NCI-H2227 treated with DMSO at 0.1 percent for 48 hours (cell line): Measurements from ENCODE around the gene KCNJ15.

Experiments
- DNase-seq: peaks from one replicate; lab custom pipeline; 2025; lab: John Stamatoyannopoulos, UW

Gene KCNJ15

DNA sequence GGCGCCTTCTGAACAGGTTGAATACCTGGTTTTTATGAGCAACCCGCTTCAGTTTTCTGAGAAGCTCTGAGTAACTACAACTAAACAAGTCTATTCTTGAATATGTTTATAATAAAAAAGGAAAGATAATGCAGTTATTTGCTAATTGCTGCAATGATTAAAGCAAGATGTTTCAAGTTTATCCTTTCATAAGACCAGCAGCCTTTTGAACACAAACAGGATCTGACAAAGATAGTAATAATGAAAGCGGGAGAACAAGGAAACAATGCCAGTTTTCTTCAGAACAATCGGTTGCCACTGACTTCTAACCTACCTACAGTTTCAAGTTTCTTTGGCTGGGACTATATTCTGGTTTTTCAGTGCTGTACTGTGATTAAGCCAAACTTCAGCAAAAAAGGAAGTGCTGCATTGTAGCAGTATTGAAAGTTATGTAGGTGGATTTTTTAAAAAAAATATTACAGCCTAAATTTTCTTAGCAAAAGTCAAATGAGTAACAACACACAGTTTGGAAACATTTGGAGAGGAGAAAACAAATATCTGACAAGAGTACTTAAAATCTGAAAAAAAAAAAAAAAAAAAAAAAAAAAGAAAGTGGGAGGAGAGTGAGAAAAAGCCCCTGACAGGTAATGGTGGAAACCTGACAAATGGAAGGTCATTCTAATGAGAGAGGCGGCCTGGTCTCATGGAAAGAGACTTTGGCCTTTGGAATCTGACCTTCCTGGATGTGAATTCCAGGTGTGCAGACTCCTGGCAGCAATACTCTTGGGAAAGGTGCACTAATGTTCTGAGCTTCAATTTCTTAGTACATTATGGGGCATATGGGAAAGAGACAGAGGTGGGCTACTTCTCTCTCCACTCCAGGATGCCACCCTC lies 11.4 kb downstream of the KCNJ15 start:
- DNase-seq = no peak

DNA sequence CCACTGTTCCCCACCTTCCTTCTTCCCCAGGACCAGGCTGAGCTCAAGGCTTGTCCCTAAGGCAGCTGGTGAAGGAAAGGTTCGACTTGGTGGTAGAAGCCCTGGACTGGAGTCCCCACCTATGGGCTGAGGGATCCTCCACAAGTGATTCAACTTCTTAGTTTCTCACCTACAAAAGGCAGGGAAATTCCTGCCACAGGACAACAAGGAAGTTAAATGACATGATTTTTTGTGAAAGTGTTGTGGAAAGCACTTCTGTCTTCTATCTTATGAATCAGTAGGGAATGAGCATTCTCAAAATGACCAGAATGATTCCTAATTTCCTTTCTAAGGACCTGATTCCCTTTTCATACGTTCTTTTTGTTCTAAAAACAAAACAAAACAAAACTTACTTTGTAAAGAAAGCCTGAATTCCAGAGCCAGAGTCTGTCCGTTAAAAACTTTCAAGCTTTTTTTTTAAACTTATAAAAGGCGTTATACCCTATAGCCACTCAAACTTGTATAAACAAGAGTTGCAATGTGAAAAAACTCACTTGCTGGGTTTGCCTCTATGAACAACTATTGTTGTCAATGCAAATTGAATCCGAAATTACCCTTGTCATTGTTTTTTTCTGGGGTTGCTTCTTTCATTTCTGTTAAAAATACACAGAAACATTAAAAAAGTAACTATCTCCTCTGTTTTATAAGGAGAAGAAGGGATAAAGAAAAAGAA lies 12.2 kb downstream of the KCNJ15 start:
- DNase-seq = no peak

DNA sequence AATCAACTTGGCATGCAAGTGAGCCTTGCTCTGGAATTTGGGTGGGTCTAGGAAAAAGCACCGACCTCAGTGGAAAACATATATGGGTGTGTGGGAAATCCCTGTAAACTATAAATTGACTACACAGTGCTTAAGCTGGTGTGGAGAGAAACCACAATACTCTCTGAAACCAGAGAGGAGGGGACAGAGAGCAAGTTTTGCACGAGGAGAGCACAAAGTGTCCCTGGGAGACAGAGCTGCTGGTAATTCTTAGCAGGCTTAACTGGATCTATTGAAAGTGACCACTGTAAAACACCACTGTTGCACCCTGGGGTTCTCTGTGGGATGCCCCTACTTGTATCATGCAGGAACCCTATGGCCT lies 12.8 kb downstream of the KCNJ15 start:
- DNase-seq = no peak

DNA sequence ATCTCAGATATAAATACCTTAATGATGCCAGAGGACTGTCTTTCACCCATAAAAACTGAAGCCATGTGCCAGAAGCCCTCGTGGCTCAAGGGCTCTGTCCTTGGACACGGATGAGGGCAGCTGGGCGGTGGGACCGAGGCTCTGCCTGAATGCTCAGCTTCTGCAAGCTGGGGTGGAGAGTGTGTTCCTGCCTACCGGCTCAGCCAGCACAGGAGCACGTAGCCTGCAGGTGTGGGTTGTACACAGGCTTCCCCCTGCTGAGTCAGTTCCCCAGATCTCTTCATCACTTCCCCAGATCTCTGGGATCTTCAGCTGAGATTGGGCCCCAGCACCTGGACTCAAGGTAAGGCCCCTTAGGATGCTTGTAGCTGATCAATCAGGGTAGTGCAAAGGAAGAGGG lies 15.4 kb downstream of the KCNJ15 start:
- DNase-seq = no peak

DNA sequence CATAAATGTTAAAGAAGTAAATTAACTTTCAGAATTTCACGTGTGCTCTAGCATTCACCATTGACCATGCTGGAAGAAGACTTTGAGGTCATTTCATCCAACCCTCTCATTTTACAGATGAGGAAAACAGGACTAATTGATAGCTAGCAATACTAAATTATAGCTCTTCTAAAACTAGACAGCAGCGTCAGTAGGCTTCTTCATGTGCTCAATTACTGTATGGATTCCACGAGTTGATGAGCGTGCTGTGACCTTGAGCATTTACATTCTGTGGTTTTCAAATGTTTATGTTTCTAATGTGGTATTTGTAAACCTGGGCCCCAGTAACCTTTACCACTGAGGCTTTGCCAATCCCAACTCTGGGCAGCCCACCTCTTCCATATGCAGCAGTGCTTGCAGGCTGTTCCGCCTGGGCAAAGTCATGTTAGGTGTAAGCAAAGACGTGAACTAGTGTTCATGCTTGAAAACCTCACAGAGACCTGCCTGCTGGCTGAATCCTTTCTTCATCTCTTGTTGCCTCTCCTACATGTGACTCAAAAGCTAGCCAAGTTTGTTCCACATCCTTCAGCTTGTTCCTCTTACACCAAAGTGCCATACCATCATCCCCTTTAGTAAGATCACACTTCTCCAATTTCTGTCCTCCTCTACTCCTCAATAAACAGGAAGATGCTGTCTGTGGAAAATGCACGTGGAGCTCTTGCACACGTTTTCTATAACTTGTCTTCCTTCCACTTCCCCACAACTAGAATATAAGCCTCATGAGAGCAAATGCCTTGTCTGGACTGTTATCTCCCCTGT lies 17.2 kb downstream of the KCNJ15 start:
- no peak for DNase-seq

DNA sequence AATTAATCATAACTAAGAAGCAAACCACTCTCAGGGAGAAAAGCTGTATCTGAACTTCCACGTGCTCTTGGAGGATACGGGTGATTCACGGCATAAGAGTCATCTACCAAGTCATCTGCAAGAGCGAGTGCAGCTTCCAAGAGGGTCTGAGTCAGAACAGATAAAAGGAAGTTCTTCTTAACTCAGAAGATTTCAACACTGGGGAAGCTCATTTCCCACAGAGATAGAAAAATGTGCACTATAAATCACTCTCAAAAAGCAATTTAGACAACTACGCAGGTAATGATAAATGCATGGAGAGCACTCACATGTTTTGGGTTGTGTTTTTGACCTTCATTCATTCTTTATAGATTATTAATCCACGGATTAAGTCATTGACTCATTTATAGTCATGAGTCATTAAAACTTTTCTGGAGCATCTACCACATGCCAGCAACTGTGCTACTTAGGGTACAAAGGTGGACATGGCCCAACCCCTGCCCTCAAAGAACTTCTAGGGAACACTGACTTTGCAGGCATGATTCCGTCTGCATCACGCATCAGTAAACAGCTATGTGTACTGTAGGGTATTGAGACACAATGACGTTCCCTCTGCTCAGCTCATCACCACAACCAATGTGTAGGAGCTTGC lies 20.8 kb downstream of the KCNJ15 start:
- DNase-seq = no peak

- no peak for DNase-seq
These were observed 23.7 kb downstream of the KCNJ15 start for GRCh38 chr21:38280454-38280853.

GRCh38 chr21:38280867-38281266 lies 24.1 kb downstream of the KCNJ15 start:
- no peak for DNase-seq

DNA sequence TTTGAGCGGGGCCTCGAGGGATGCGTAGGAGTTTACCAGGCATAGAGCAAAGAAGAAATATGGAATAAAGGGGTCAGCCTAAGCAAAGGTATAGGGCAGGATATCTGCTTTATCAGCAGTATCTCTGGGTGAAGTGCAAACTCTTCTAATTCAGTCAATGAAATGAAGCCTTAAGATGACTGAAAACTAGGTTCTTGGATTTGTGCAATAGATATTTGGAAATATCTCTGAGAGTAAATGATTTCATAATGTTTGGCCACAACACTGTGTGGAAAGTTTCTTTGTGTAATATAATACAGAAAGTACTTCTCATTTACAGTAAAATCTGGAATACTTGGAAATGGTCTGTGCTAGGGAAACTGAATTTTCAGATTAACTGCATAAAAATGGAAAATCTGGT lies 26.1 kb downstream of the KCNJ15 start:
- DNase-seq = no peak

GRCh38 chr21:38284216-38284615 lies 27.4 kb downstream of the KCNJ15 start:
- no peak for DNase-seq

GRCh38 chr21:38286739-38287471 lies 30.1 kb downstream of the KCNJ15 start:
- no peak for DNase-seq

DNA sequence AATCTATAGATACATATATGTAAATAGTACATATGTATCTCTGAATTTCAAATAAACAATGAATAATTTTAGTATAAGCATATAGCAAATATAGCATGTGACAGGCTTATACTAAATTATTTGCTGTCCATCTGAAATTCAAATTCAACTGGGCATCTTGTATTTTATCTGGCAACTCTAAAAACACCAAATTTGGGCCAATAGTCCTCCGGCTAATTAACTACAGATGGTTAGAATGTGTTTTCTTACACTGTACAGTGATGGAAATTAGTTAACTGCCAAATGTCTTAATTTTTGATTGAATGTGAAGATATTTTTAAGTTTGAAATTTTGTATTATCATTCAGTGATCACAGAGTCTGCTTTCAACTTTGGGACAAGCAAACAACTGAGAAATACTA lies 30.7 kb downstream of the KCNJ15 start:
- no peak for DNase-seq

DNA sequence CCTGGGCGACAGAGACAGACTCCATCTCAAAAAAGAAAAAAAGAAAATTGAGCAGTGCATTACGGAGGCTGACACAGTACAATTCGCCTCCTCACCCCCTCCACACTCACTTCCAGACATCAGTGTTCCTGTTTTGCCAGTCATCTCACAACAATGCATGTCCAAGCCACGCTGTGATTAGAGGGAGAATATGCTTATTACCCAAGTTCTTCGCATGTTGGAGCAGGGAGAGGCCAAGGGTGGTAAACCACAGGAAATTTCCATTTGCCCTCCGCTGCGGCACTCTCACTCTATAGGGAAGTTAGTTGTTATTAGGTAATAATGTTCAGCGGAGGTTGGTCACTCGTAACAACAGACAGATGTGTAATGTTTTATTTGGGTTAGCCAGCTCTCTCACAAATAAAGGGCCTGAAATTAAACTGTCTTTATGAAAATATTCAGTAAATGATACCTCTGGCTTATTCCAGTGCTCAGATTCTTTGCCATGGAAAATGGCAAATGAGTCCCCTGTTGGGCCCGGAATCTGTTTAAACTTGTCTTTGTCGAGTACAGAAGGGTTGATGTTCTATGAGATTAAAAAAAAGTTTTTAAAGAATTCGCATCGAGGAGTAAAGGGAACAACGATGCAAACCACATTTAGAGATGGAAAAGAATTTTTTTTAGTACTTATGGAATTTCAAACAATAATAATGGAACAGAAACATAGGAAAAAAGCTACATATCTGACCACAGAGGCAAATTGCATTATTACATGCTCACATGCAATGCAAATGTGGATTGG lies 33.1 kb downstream of the KCNJ15 start:
- no peak for DNase-seq

DNA sequence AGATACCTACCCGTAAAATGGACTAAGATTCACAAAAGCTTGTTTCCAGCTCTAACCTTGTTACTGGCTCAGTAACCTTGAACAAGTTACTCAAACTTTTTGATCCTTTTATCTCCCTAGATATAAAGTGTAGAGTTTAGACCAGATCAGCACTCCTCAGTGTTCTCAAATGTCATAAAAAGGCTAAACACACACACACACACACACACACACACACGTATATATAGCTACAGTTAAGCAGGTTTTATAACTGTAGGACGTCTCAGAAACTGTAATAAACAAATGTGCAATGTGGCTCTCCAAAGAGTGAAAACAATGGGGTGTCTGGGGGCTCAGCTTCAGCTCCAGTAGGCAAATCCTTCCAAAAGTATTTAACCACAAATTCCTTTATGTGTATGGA lies 34.0 kb downstream of the KCNJ15 start:
- DNase-seq = no peak

DNA sequence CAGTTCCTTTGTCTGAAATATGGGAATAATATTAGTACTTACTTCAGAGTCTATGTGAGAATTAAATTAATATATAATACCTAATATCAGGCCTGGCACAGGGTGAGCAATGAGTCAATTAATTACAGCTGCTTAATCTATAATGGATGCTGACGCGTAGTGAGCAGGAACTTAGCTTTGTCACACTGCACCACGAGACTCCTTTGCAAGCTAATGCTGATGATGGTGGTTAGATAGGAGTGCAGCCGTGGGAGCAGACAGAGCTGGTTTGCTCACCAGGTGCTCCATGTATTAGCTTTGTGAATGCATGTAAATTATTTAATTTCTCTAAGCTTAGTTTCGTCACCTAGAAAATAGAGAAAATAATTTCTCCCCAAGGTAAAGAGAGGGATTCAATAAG lies 35.1 kb downstream of the KCNJ15 start:
- no peak for DNase-seq

DNA sequence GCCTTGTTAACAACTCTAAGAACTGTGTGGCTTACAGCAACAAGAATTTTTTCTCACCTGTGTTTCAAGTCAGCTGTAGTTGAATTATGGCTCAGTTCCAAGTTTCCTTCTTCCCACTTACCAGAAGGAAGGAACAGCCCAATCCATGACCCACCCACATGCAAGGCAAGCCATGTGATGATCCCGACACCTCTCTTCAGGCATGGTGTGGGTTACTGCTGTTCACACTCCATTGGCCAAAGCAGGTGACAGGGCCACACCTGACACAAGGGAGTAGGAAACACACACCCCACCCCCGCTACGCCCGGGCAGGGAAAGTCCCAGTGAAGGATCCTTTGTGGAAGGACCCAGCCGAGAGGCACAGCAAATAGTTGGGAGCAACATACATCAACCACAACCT lies 36.3 kb downstream of the KCNJ15 start:
- DNase-seq = no peak

DNA sequence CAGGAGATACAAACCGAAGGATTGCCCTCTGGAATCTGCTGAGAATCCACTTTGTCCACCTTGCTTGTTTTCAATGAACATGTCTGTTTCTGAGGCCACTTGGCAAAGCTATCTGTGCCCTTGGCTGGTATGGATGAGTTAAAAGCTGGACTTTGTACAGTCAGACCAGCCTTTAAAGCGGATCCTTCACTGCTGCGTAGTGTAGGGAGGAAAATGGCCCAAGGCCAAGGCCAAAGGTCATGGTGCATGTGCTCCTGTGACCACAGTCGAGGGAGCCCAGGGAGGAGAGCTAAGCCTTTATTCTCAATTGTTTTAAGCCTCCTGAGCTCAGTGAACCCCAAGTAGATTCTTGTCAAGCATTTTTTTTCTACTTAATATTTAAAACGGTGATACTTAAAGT lies 37.0 kb downstream of the KCNJ15 start:
- no peak for DNase-seq

GRCh38 chr21:38294609-38295008 lies 37.8 kb downstream of the KCNJ15 start:
- DNase-seq = no peak

GRCh38 chr21:38295997-38296764 lies 39.4 kb downstream of the KCNJ15 start:
- DNase-seq = no peak

GRCh38 chr21:38297194-38297631 lies 40.4 kb downstream of the KCNJ15 start:
- DNase-seq = no peak
